Type B pancreatic cell (in vitro differentiated cells): ENCODE results near the gene GRM3. TPM values are rescaled to one million over a fixed set of nuclear protein-coding genes. Genes with fewer than 3 reads are reported as not detected.

Experiments
- DNase-seq: peaks from one replicate; pipeline ENCODE4 v3.0.0; 2021; ENCODE audit warnings: mixed read lengths; ENCODE audit not compliant: unreplicated experiment; ENCODE audit errors: extremely low spot score
- H3K27ac Mint-ChIP-seq: 2 replicates; pipeline ENCODE4 v1.8.0; 2021; ENCODE audit warnings: mild to moderate bottlenecking, mixed read lengths
- H3K27me3 Mint-ChIP-seq: 2 replicates; pipeline ENCODE4 v1.8.0; 2021; ENCODE audit warnings: mixed read lengths
- H3K36me3 Mint-ChIP-seq: 2 replicates; pipeline ENCODE4 v1.8.0; 2021; ENCODE audit warnings: mixed read lengths
- H3K4me1 Mint-ChIP-seq: one replicate; pipeline ENCODE4 v1.8.0; 2021; ENCODE audit warnings: mixed read lengths; ENCODE audit not compliant: unreplicated experiment
- H3K4me3 Mint-ChIP-seq: 2 replicates; pipeline ENCODE4 v1.8.0; 2021; ENCODE audit warnings: mild to moderate bottlenecking, mixed read lengths
- H3K9me3 Mint-ChIP-seq: 2 replicates; pipeline ENCODE4 v1.8.0; 2021; ENCODE audit warnings: mixed read lengths
- total RNA-seq: library from RNA; stranded (reverse); gene quantifications from 2 replicates; pipeline ENCODE4 v1.2.1, GENCODE V29; 2021; ENCODE audit warnings: low replicate concordance
- TF ChIP-seq, protein P1 (sequence below): fragments of 200-600 bp; sonication (generic); conservative IDR thresholded peaks from 2 replicates; pipeline ENCODE4 v1.5.0; 2021; ENCODE audit warnings: antibody characterized with exemption, mild to moderate bottlenecking

GRM3 gene
- total RNA-seq, 1 donor from 2014 or later: 0.46 TPM

GRCh38 chr7:86815556-86815955, 171.8 kb downstream of the GRM3 start:
- TF ChIP-seq, protein P1, sequence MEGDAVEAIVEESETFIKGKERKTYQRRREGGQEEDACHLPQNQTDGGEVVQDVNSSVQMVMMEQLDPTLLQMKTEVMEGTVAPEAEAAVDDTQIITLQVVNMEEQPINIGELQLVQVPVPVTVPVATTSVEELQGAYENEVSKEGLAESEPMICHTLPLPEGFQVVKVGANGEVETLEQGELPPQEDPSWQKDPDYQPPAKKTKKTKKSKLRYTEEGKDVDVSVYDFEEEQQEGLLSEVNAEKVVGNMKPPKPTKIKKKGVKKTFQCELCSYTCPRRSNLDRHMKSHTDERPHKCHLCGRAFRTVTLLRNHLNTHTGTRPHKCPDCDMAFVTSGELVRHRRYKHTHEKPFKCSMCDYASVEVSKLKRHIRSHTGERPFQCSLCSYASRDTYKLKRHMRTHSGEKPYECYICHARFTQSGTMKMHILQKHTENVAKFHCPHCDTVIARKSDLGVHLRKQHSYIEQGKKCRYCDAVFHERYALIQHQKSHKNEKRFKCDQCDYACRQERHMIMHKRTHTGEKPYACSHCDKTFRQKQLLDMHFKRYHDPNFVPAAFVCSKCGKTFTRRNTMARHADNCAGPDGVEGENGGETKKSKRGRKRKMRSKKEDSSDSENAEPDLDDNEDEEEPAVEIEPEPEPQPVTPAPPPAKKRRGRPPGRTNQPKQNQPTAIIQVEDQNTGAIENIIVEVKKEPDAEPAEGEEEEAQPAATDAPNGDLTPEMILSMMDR: no peak
- H3K27me3 Mint-ChIP-seq: peaks cover 7% of the 10 kb centered on the region
- peaks cover 8% of the 10 kb centered on the region for H3K4me1 Mint-ChIP-seq
- H3K4me3 Mint-ChIP-seq: no peak overlapping the region
- no peaks in the 10 kb centered on the region for H3K9me3 Mint-ChIP-seq
- no peak overlapping the region for H3K27ac Mint-ChIP-seq
- DNase-seq: no peak
- no peaks in the 10 kb centered on the region for H3K36me3 Mint-ChIP-seq

- Mint-ChIP-seq H3K27ac (no peak overlapping the region), H3K4me1 (peaks cover 8% of the 10 kb centered on the region), H3K9me3 (no peaks in the 10 kb centered on the region), H3K4me3 (no peak overlapping the region), H3K27me3 (peaks cover 9% of the 10 kb centered on the region), H3K36me3 (no peaks in the 10 kb centered on the region)
- TF ChIP-seq, protein P1: no peak
- DNase-seq: no peak
Measured at GRCh38 chr7:86818903-86819302, 175.2 kb downstream of the GRM3 start.

DNA sequence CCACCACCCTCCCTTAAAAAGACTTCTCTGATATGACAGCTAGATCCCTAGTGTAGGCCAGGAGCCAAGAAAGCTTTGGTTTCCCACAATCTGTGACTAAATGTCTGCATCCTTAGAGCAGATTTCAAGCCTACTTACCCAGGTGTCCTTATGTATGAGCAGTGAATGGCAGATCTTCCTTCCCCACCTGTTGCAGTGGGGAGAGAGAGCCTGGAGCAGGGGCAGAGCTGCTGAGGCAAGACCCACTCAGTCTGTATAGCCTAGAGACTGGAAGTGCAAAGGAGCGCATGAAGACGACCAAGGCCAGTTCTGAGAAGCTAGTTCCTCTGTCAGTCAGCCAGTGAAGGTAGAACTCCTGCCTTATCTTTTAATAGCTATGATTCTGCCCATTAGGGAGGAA, 180.1 kb downstream of the GRM3 start:
- H3K27ac Mint-ChIP-seq: no peak overlapping the region
- H3K9me3 Mint-ChIP-seq: no peaks in the 10 kb centered on the region
- H3K4me1 Mint-ChIP-seq: peaks cover 7% of the 10 kb centered on the region
- H3K4me3 Mint-ChIP-seq: no peak overlapping the region
- TF ChIP-seq, protein P1: no peak
- peaks cover 10% of the 10 kb centered on the region for H3K27me3 Mint-ChIP-seq
- no peaks in the 10 kb centered on the region for H3K36me3 Mint-ChIP-seq
- no peak for DNase-seq

- Mint-ChIP-seq H3K27ac (no peak overlapping the region), H3K36me3 (no peaks in the 10 kb centered on the region), H3K4me1 (peaks cover 4% of the 10 kb centered on the region), H3K9me3 (no peaks in the 10 kb centered on the region), H3K27me3 (peaks cover 10% of the 10 kb centered on the region), H3K4me3 (no peak overlapping the region)
- TF ChIP-seq, protein P1: no peak
- no peak for DNase-seq
Measured at GRCh38 chr7:86825264-86825663, 181.6 kb downstream of the GRM3 start.

DNA sequence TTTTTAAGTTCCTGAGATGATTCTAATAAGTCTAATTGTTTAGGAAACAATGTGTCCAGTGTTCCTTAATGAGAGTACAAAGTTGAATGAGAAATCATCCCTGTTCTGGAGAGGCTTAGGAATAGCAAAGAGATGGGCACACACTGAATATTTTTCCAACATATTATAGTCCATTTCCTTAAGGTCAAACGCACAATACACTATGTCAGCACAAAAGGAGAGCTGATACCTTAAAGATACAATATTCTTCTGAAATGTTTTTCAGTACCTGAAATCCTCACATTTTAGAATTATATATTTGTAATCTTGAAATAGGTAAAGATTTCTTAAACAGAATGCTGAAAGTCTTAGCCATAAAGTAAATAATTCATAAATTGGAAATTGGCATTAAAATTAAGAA, 183.2 kb downstream of the GRM3 start:
- peaks cover 10% of the 10 kb centered on the region for H3K27me3 Mint-ChIP-seq
- peaks cover 4% of the 10 kb centered on the region for H3K4me1 Mint-ChIP-seq
- no peaks in the 10 kb centered on the region for H3K9me3 Mint-ChIP-seq
- H3K36me3 Mint-ChIP-seq: no peaks in the 10 kb centered on the region
- no peak overlapping the region for H3K4me3 Mint-ChIP-seq
- TF ChIP-seq, protein P1: no peak
- H3K27ac Mint-ChIP-seq: no peak overlapping the region
- no peak for DNase-seq

- Mint-ChIP-seq H3K27me3 (no peaks in the 10 kb centered on the region), H3K36me3 (no peaks in the 10 kb centered on the region), H3K27ac (no peak overlapping the region), H3K4me1 (no peaks in the 10 kb centered on the region), H3K4me3 (no peak overlapping the region), H3K9me3 (no peaks in the 10 kb centered on the region)
- DNase-seq: no peak
- TF ChIP-seq, protein P1: no peak
Measured at GRCh38 chr7:86833360-86833759, 189.7 kb downstream of the GRM3 start.
